Upper lobe of left lung (tissue), 6 donors: Measurements from ENCODE around the gene POLA1. TPM values are rescaled to one million over a fixed set of nuclear protein-coding genes. Genes with fewer than 3 reads are reported as not detected.
A peak's percentile ranks its signal among the peaks of the same experiment; 100 is the strongest.

Experiments used
- ATAC-seq, 2 donors: fragments of 200-7000 bp; cut with Tn5 transposase; one replicate each; pipeline ENCODE4 v1.9.1; 2022; ENCODE audit warnings: mild to moderate bottlenecking in 2 of 2, moderate library complexity in 2 of 2; ENCODE audit not compliant: low FRiP score in 2 of 2
- DNase-seq, 2 donors: peaks; one replicate each; pipeline ENCODE4 v3.0.0-alpha.2; 2019 to 2020
- H3K27ac ChIP-seq, 4 donors: fragments of 200-600 bp; sonication (generic); one replicate each; pipeline ENCODE4 v1.5.1; 2016 to 2019
- H3K27me3 ChIP-seq, 4 donors: fragments of 200-600 bp; sonication (generic); one replicate each; pipeline ENCODE4 v1.5.1; 2017 to 2019
- H3K36me3 ChIP-seq, 4 donors: fragments of 200-600 bp; sonication (generic); one replicate each; pipeline ENCODE4 v1.5.1; 2016 to 2019
- H3K4me1 ChIP-seq, 4 donors: fragments of 200-600 bp; sonication (generic); one replicate each; pipeline ENCODE4 v1.5.1; 2018 to 2019
- H3K4me3 ChIP-seq, 4 donors: fragments of 200-600 bp; sonication (generic); one replicate each; pipeline ENCODE4 v1.5.1; 2017 to 2019; ENCODE audit warnings: mild to moderate bottlenecking in 2 of 4, moderate library complexity in 1 of 4
- H3K9me3 ChIP-seq, 4 donors: fragments of 200-600 bp; sonication (generic); one replicate each; pipeline ENCODE4 v1.5.1; 2018 to 2019
- EP300 ChIP-seq, 4 donors: sonication (generic); formaldehyde crosslinking; IDR thresholded peaks; one replicate each; pipeline ENCODE4 v1.5.1; 2017; ENCODE audit warnings: antibody characterized with exemption in 4 of 4, control low read depth in 2 of 4
- POLR2A ChIP-seq, 4 donors: fragments of 450-650 bp; IDR thresholded peaks; one replicate each; pipeline ENCODE4 v1.5.1; 2016 to 2017; ENCODE audit warnings: antibody characterized with exemption in 4 of 4, mild to moderate bottlenecking in 2 of 4
- POLR2AphosphoS5 ChIP-seq, 2 donors: sonication (generic); formaldehyde crosslinking; IDR thresholded peaks; one replicate each; pipeline ENCODE4 v1.5.1; 2017; ENCODE audit warnings: antibody characterized with exemption in 2 of 2
- WGBS, 2 donors: methylation state at CpG; one replicate each; pipeline ENCODE4 v1.1.5; 2017 to 2018; 5-methylcytosine and 5-hydroxymethylcytosine counted together
- total RNA-seq, 6 donors: library from RNA; depleted of rRNA in 4 of 6; stranded (reverse); fragments of >200 nt in 4 of 6; gene quantifications; one replicate each; pipeline versions ENCODE4 v1.1.0 to v1.2.1, GENCODE V29; 2016 to 2021
- TF ChIP-seq, protein P1 (sequence below), 6 experiments: fragments of 450-650 bp in 4 of 6; fragments of 200-600 bp in 2 of 6; sonication (generic) in 2 of 6; IDR thresholded peaks; one replicate each; pipeline ENCODE4 v1.5.1; 2016 to 2019; ENCODE audit warnings: antibody characterized with exemption in 6 of 6
- donor health status: DM: no; HTN: no; CAD: no; lungs with moderate emphysema.
- donor health status: DM: no; HTN: yes; CAD: no; lungs with severe emphysema.

POLA1 gene
- total RNA-seq, 6 donors from 2014 or later, result 6.3 to 15.7 (median 8.9) TPM

DNA sequence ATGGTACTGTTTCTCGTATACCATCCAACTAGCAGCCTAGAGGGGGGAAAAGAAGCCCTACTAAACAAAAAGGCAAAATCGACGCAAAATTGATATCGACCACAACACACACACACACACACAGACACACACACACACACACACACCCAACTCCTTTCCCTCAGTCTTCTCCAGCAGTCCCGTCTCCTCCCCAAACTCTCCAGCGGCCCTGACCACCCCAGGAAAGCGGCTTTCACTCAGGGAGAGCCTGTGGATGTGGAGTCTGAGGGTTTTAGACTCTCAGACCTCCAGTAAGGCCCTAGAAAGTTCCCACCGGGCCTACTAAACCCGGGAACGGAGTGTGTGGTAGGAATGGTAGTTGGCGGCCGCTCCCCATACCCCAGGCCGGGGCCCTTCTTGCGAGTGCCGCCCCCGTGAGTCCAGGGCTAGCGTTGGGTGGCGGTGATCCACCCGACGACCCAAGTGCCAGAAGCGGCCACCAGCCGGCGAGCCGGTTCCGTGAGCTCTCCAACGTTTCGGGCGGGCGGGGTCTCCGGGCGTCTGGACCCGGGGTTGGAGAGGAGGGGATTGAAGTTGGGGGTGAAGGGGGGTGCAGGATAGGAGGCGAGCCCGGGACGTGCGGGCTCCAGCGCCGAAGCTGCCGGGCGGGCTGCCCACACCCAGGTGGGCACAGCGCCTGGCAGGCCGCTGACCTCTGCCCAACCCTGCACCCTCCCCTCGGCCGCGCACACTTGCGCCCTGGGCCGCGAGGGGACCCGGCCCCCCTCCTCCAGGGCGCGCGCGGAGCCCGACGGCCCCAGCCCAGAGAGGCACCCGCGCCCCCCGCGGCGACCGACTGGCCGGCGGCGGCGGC lies 308.3 kb downstream of the POLA1 start:
- peak overlapping the region in 2 of 4 donors; percentile 6 to 25 for H3K4me3 ChIP-seq
- TF ChIP-seq EP300 (IDR thresholded peaks at IDR 0.05) (no peak), POLR2AphosphoS5 (IDR thresholded peaks at IDR 0.05) (no peak), POLR2A (IDR thresholded peaks at IDR 0.05) (no peak)
- TF ChIP-seq, protein P1, sequence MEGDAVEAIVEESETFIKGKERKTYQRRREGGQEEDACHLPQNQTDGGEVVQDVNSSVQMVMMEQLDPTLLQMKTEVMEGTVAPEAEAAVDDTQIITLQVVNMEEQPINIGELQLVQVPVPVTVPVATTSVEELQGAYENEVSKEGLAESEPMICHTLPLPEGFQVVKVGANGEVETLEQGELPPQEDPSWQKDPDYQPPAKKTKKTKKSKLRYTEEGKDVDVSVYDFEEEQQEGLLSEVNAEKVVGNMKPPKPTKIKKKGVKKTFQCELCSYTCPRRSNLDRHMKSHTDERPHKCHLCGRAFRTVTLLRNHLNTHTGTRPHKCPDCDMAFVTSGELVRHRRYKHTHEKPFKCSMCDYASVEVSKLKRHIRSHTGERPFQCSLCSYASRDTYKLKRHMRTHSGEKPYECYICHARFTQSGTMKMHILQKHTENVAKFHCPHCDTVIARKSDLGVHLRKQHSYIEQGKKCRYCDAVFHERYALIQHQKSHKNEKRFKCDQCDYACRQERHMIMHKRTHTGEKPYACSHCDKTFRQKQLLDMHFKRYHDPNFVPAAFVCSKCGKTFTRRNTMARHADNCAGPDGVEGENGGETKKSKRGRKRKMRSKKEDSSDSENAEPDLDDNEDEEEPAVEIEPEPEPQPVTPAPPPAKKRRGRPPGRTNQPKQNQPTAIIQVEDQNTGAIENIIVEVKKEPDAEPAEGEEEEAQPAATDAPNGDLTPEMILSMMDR (IDR thresholded peaks at IDR 0.05), result no peak

DNA sequence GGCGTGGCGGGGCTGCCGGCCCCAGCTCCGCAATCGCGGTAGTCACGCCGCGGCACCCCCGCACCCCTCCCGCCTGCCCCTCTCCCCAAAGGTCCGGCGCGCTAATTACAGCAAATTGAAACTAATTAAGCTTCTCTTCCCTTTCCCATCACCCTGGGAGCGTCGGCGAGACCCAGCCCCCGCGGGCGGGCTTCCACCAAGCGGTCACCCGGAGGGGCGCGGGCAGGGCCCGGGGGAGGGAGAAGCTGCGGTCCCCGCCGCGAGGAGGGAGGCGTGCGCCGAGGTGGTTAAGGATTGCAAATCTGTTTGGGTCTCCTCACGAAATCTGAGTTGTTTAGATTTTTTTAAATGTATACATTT lies 308.9 kb downstream of the POLA1 start:
- Histone ChIP-seq H3K4me1 (peaks cover 10 to 40% (median 13%) of the 10 kb centered on the region in 4 donors), H3K27me3 (peaks cover 0 to 36% (median 3%) of the 10 kb centered on the region in 4 donors), H3K9me3 (no peaks in the 10 kb centered on the region), H3K27ac (no peak overlapping the region), H3K36me3 (no peaks in the 10 kb centered on the region), H3K4me3 (peak overlapping the region in 3 of 4 donors; percentile 6 to 25 (median 17))
- TF ChIP-seq POLR2AphosphoS5 (IDR thresholded peaks at IDR 0.05) (no peak), POLR2A (IDR thresholded peaks at IDR 0.05) (no peak), EP300 (IDR thresholded peaks at IDR 0.05) (no peak)
- TF ChIP-seq, protein P1 (IDR thresholded peaks at IDR 0.05), result no peak
- no peak for ATAC-seq
- WGBS, 2 donors, result 30% methylated on average over 24 of the region's 33 CpGs; no CpG with 5 or more reads in 1 of the 2 donors
- DNase-seq, result no peak

More for the DNA sequence above, 308.3 kb downstream of the POLA1 start:
- 38 to 88% methylated on average over 7 to 24 of the region's 65 CpGs for WGBS, 2 donors
- H3K36me3 ChIP-seq, result no peaks in the 10 kb centered on the region
- DNase-seq, result peak in 1 of 2 donors; percentile 46
- H3K27ac ChIP-seq, result no peak overlapping the region
- H3K27me3 ChIP-seq, result peaks cover 0 to 30% (median 1%) of the 10 kb centered on the region in 4 donors
- H3K9me3 ChIP-seq, result no peaks in the 10 kb centered on the region
- ATAC-seq, result no peak
- peaks cover 10 to 35% (median 13%) of the 10 kb centered on the region in 4 donors for H3K4me1 ChIP-seq

DNA sequence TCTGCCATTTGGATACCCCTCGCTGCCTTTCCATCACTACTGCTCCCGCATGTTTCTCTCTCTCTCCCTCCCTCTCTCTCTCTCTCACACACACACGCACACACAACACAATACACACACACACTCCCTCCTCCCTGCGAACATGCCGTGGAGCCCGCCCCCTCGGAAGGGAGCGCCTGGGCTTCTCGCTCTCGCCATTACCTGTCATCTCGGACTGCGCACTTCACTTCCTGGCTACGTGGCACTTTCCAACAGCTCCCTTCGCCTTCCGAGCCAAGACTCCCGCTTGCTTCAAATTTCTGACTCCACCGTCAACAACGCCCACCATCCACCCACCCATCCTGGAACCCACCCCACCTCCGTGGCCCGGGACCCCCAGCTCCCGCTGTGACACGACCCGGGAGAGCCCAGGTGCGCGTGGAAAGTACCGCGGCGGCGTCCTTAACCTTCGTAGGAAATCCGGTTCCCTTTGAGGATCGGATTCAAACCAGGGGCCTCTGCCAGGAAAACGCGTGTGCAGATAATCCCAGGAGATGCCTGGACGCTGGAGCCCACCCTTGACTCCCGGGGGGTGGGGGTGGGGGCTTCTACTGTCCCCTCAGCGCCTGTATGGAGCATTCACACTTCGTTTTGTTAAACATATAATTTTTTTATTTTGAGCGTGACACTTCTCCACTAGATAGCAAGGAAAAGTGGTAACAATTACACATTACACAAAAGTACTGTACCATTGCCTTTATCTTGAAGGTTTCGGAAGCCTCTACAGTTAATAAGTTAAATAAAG lies 309.5 kb downstream of the POLA1 start:
- Histone ChIP-seq H3K36me3 (no peaks in the 10 kb centered on the region), H3K9me3 (no peaks in the 10 kb centered on the region), H3K4me1 (peaks cover 10 to 40% (median 13%) of the 10 kb centered on the region in 4 donors), H3K4me3 (peak overlapping the region in 1 of 4 donors; percentile 25), H3K27me3 (peaks cover 0 to 37% (median 3%) of the 10 kb centered on the region in 4 donors), H3K27ac (no peak overlapping the region)
- WGBS, 2 donors, result 10 to 26% methylated on average over 19 to 40 of the region's 40 CpGs
- TF ChIP-seq POLR2A (IDR thresholded peaks at IDR 0.05), result no peak
- TF ChIP-seq, protein P1 (IDR thresholded peaks at IDR 0.05), result no peak
- no peak for TF ChIP-seq POLR2AphosphoS5 (IDR thresholded peaks at IDR 0.05)
- TF ChIP-seq EP300 (IDR thresholded peaks at IDR 0.05), result no peak
- ATAC-seq, result no peak
- peak in 1 of 2 donors; percentile 32 for DNase-seq

DNA sequence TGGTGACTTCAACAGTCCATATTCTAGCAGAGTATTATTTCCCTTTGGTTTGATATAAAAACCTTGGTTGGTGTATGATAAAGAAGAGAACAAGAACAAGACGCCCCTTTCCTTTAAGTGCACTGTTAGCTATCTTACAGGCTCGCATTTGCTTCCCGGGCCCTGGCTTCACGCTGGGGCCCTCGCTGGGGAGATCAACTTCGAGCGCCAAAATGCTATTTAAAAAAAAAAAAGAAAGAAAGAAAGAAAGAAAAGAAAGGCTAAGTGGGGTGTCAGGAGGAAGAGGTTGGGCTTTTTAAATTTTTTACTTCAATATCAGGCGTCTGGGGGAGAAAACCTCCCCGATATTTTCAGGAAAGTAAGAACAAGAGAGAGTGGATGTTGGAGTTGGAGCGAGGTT lies 310.3 kb downstream of the POLA1 start:
- no peak for DNase-seq
- no peak overlapping the region for H3K27ac ChIP-seq
- no peaks in the 10 kb centered on the region for H3K36me3 ChIP-seq
- peaks cover 10 to 40% (median 13%) of the 10 kb centered on the region in 4 donors for H3K4me1 ChIP-seq
- WGBS, 2 donors, result 15 to 33% methylated on average over 10 of the region's 10 CpGs
- TF ChIP-seq, protein P1 (IDR thresholded peaks at IDR 0.05), result no peak
- TF ChIP-seq EP300 (IDR thresholded peaks at IDR 0.05), result no peak
- TF ChIP-seq POLR2AphosphoS5 (IDR thresholded peaks at IDR 0.05), result no peak
- no peak for TF ChIP-seq POLR2A (IDR thresholded peaks at IDR 0.05)
- H3K9me3 ChIP-seq, result no peaks in the 10 kb centered on the region
- no peak for ATAC-seq
- no peak overlapping the region for H3K4me3 ChIP-seq
- H3K27me3 ChIP-seq, result peaks cover 0 to 41% (median 3%) of the 10 kb centered on the region in 4 donors
